BLaER1 (cell line): ENCODE data around the gene PDK1.

Experiments used
- H3K27ac ChIP-seq: shearing (Covaris generic); formaldehyde crosslinking; 2 replicates; pipeline ENCODE4 v1.8.1; 2022
- H3K27me3 ChIP-seq: shearing (Covaris generic); formaldehyde crosslinking; 2 replicates; pipeline ENCODE4 v1.8.1; 2022
- H3K36me3 ChIP-seq: shearing (Covaris generic); formaldehyde crosslinking; 2 replicates; pipeline ENCODE4 v1.8.1; 2022
- H3K4me1 ChIP-seq: shearing (Covaris generic); formaldehyde crosslinking; 2 replicates; pipeline ENCODE4 v1.8.1; 2022
- H3K4me2 ChIP-seq: shearing (Covaris generic); formaldehyde crosslinking; 2 replicates; pipeline ENCODE4 v1.8.1; 2022
- H3K4me3 ChIP-seq: shearing (Covaris generic); formaldehyde crosslinking; 2 replicates; pipeline ENCODE4 v1.8.1; 2022
- H3K9ac ChIP-seq: shearing (Covaris generic); formaldehyde crosslinking; 2 replicates; pipeline ENCODE4 v1.8.1; 2022
- H3K9me3 ChIP-seq: shearing (Covaris generic); formaldehyde crosslinking; 2 replicates; pipeline ENCODE4 v1.8.1; 2022
- H4K20me1 ChIP-seq: shearing (Covaris generic); formaldehyde crosslinking; 2 replicates; pipeline ENCODE4 v1.8.1; 2022
- Cebpa-rat ChIP-seq: shearing (Covaris generic); IDR thresholded peaks from 2 replicates; pipeline ENCODE4 v1.8.1; 2022

Gene PDK1

GRCh38 chr2:172550419-172550818 lies 5.5 kb upstream of the PDK1 start:
- no peak for TF ChIP-seq Cebpa-rat
- Histone ChIP-seq H3K27ac (no peak overlapping the region), H3K36me3 (peaks cover 58% of the 10 kb centered on the region), H4K20me1 (no peaks in the 10 kb centered on the region), H3K9me3 (peaks cover 43% of the 10 kb centered on the region), H3K9ac (no peak overlapping the region), H3K27me3 (no peaks in the 10 kb centered on the region), H3K4me1 (peaks cover 26% of the 10 kb centered on the region), H3K4me3 (no peak overlapping the region), H3K4me2 (no peak overlapping the region)

GRCh38 chr2:172551271-172551670 lies 4.6 kb upstream of the PDK1 start:
- Histone ChIP-seq H3K9ac (no peak overlapping the region), H3K4me2 (no peak overlapping the region), H3K4me1 (peaks cover 26% of the 10 kb centered on the region), H3K4me3 (no peak overlapping the region), H3K36me3 (peaks cover 51% of the 10 kb centered on the region), H3K27me3 (no peaks in the 10 kb centered on the region), H3K9me3 (peaks cover 34% of the 10 kb centered on the region), H3K27ac (no peak overlapping the region), H4K20me1 (no peaks in the 10 kb centered on the region)
- TF ChIP-seq Cebpa-rat = no peak

- H3K27ac ChIP-seq = no peak overlapping the region
- H4K20me1 ChIP-seq = no peaks in the 10 kb centered on the region; the same call in 1 of the 2 replicates
- H3K9me3 ChIP-seq = peaks cover 20% of the 10 kb centered on the region
- peaks cover 37% of the 10 kb centered on the region for H3K36me3 ChIP-seq
- no peak overlapping the region for H3K4me3 ChIP-seq
- H3K27me3 ChIP-seq = no peaks in the 10 kb centered on the region
- no peak overlapping the region for H3K4me2 ChIP-seq
- peaks cover 36% of the 10 kb centered on the region for H3K4me1 ChIP-seq
- H3K9ac ChIP-seq = no peak overlapping the region
- TF ChIP-seq Cebpa-rat = no peak
Measured at GRCh38 chr2:172552547-172553291, 3.2 kb upstream of the PDK1 start.

- Histone ChIP-seq H3K27ac (no peak overlapping the region), H3K4me2 (peak overlapping the region; percentile 86), H3K9ac (peak overlapping the region; percentile 90), H3K9me3 (peaks cover under 1% of the 10 kb centered on the region), H4K20me1 (no peaks in the 10 kb centered on the region; the same call in 1 of the 2 replicates), H3K27me3 (no peaks in the 10 kb centered on the region), H3K4me1 (peaks cover 50% of the 10 kb centered on the region), H3K4me3 (peak overlapping the region; percentile 98), H3K36me3 (peaks cover 32% of the 10 kb centered on the region)
- no peak for TF ChIP-seq Cebpa-rat
Measured at GRCh38 chr2:172554352-172555271, 1.3 kb upstream of the PDK1 start.

- Histone ChIP-seq H3K27ac (peak overlapping the region; percentile 88), H3K4me1 (peaks cover 53% of the 10 kb centered on the region), H3K27me3 (no peaks in the 10 kb centered on the region), H3K36me3 (peaks cover 36% of the 10 kb centered on the region), H3K4me2 (peak overlapping the region; percentile 86), H4K20me1 (peaks cover 6% of the 10 kb centered on the region; the same call in 1 of the 2 replicates), H3K9ac (peak overlapping the region; percentile 90), H3K4me3 (peak overlapping the region; percentile 98), H3K9me3 (no peaks in the 10 kb centered on the region)
- no peak for TF ChIP-seq Cebpa-rat
Measured at GRCh38 chr2:172555272-172555521, 693 bp upstream of the PDK1 start.

GRCh38 chr2:172556284-172557033 lies 569 bp downstream of the PDK1 start:
- TF ChIP-seq Cebpa-rat = no peak
- H3K36me3 ChIP-seq = peaks cover 45% of the 10 kb centered on the region
- peak overlapping the region; percentile 89 for H3K27ac ChIP-seq
- H3K4me3 ChIP-seq = peak overlapping the region; percentile 98
- H4K20me1 ChIP-seq = peaks cover 10% of the 10 kb centered on the region; the same call in 1 of the 2 replicates
- H3K4me1 ChIP-seq = peaks cover 52% of the 10 kb centered on the region
- peak overlapping the region; percentile 90 for H3K9ac ChIP-seq
- peak overlapping the region; percentile 86 for H3K4me2 ChIP-seq
- H3K27me3 ChIP-seq = no peaks in the 10 kb centered on the region
- H3K9me3 ChIP-seq = no peaks in the 10 kb centered on the region

- Histone ChIP-seq H3K9me3 (no peaks in the 10 kb centered on the region), H3K36me3 (peaks cover 44% of the 10 kb centered on the region), H3K4me1 (peaks cover 48% of the 10 kb centered on the region), H3K9ac (peak overlapping the region; percentile 90), H3K4me2 (peak overlapping the region; percentile 86), H3K27ac (no peak overlapping the region), H3K27me3 (no peaks in the 10 kb centered on the region), H4K20me1 (peaks cover 18% of the 10 kb centered on the region; the same call in 1 of the 2 replicates), H3K4me3 (no peak overlapping the region)
- no peak for TF ChIP-seq Cebpa-rat
Measured at GRCh38 chr2:172558372-172558771, 2.5 kb downstream of the PDK1 start.

- H4K20me1 ChIP-seq = peaks cover 18% of the 10 kb centered on the region; the same call in 1 of the 2 replicates
- H3K27me3 ChIP-seq = no peaks in the 10 kb centered on the region
- H3K36me3 ChIP-seq = peaks cover 65% of the 10 kb centered on the region
- peaks cover 30% of the 10 kb centered on the region for H3K4me1 ChIP-seq
- H3K4me2 ChIP-seq = no peak overlapping the region
- no peak overlapping the region for H3K4me3 ChIP-seq
- H3K27ac ChIP-seq = no peak overlapping the region
- TF ChIP-seq Cebpa-rat = no peak
- H3K9ac ChIP-seq = no peak overlapping the region
- no peaks in the 10 kb centered on the region for H3K9me3 ChIP-seq
Measured at GRCh38 chr2:172560721-172561120, 4.8 kb downstream of the PDK1 start.

- H3K36me3 ChIP-seq = peaks cover 70% of the 10 kb centered on the region
- no peak for TF ChIP-seq Cebpa-rat
Measured at GRCh38 chr2:172561270-172561669, 5.4 kb downstream of the PDK1 start.

More at GRCh38 chr2:172561270-172561669, 5.4 kb downstream of the PDK1 start:
- peaks cover 30% of the 10 kb centered on the region for H3K4me1 ChIP-seq
- no peaks in the 10 kb centered on the region for H3K27me3 ChIP-seq
- no peak overlapping the region for H3K27ac ChIP-seq
- H3K9me3 ChIP-seq = no peaks in the 10 kb centered on the region
- peaks cover 18% of the 10 kb centered on the region; the same call in 1 of the 2 replicates for H4K20me1 ChIP-seq
- no peak overlapping the region for H3K4me2 ChIP-seq
- H3K4me3 ChIP-seq = no peak overlapping the region
- H3K9ac ChIP-seq = no peak overlapping the region
